Karpas-422 (cell line): Measurements from ENCODE around the gene VANGL2. TPM values are rescaled to one million over a fixed set of nuclear protein-coding genes. Genes with fewer than 3 reads are reported as not detected.

Source experiments
- DNase-seq: peaks from one replicate; pipeline ENCODE4 v3.0.0-alpha.2; 2015
- H2AFZ ChIP-seq: fragments of 200-600 bp; sonication (generic); 2 replicates; pipeline ENCODE4 v1.6.1; 2014; ENCODE audit warnings: antibody characterized with exemption, low read length, mixed read lengths
- H3K27ac ChIP-seq: fragments of 200-600 bp; sonication (generic); 2 replicates; pipeline ENCODE4 v1.5.1; 2014; ENCODE audit warnings: mild to moderate bottlenecking, low read length, moderate library complexity
- H3K27me3 ChIP-seq: fragments of 200-600 bp; sonication (generic); 2 replicates; pipeline ENCODE4 v1.6.1; 2014; ENCODE audit warnings: low read length, mixed read lengths
- H3K36me3 ChIP-seq: fragments of 200-600 bp; sonication (generic); 2 replicates; pipeline ENCODE4 v1.6.1; 2014; ENCODE audit warnings: low read length, mixed read lengths; ENCODE audit not compliant: insufficient read depth
- H3K4me1 ChIP-seq: fragments of 200-600 bp; sonication (generic); 2 replicates; pipeline ENCODE4 v1.6.1; 2014; ENCODE audit warnings: mild to moderate bottlenecking, low read length, mixed read lengths
- H3K4me2 ChIP-seq: fragments of 200-600 bp; sonication (generic); 2 replicates; pipeline ENCODE4 v1.6.1; 2014; ENCODE audit warnings: low read length, low read depth, mild to moderate bottlenecking; ENCODE audit not compliant: poor library complexity, severe bottlenecking
- H3K4me3 ChIP-seq: fragments of 200-600 bp; sonication (generic); 2 replicates; pipeline ENCODE4 v1.5.1; 2014; ENCODE audit warnings: mild to moderate bottlenecking, antibody characterized with exemption, low read length, mixed read lengths
- H3K79me2 ChIP-seq: fragments of 200-600 bp; sonication (generic); 2 replicates; pipeline ENCODE4 v1.6.1; 2014; ENCODE audit warnings: mild to moderate bottlenecking, low read length, mixed read lengths
- H3K9ac ChIP-seq: fragments of 200-600 bp; sonication (generic); 2 replicates; pipeline ENCODE4 v1.6.0; 2014; ENCODE audit warnings: low read length
- H3K9me2 ChIP-seq: fragments of 200-600 bp; sonication (generic), shearing (Covaris generic); replicated peaks from 2 replicates; pipeline ENCODE4 v1.6.0; 2014; ENCODE audit warnings: mild to moderate bottlenecking, low read length, moderate library complexity; ENCODE audit not compliant: insufficient read depth
- H3K9me3 ChIP-seq: fragments of 300-700, 200-600 bp; sonication (generic); 2 replicates; pipeline ENCODE4 v1.6.1; 2014; ENCODE audit warnings: low read length, mixed read lengths
- H4K20me1 ChIP-seq: fragments of 200-600 bp; sonication (generic); 2 replicates; pipeline ENCODE4 v1.6.1; 2014; ENCODE audit warnings: mild to moderate bottlenecking, antibody characterized with exemption, low read length, low read depth; ENCODE audit not compliant: insufficient read depth
- total RNA-seq: library from RNA; depleted of rRNA; stranded (reverse); fragments of >200 nt; shearing (Covaris generic); gene quantifications from 2 replicates; pipeline ENCODE4 v1.2.3, GENCODE V29; 2014; ENCODE audit warnings: low replicate concordance

VANGL2 gene
- total RNA-seq, 1 experiment from 2014 or later = not detected

- Histone ChIP-seq H4K20me1 (no peaks in the 10 kb centered on the region), H3K9me2 (no peaks in the 10 kb centered on the region), H2AFZ (no peak overlapping the region), H3K27me3 (no peaks in the 10 kb centered on the region), H3K4me2 (no peak overlapping the region), H3K4me3 (no peak overlapping the region), H3K36me3 (no peaks in the 10 kb centered on the region), H3K9ac (no peak overlapping the region), H3K4me1 (no peaks in the 10 kb centered on the region), H3K9me3 (no peaks in the 10 kb centered on the region), H3K79me2 (no peaks in the 10 kb centered on the region), H3K27ac (no peak overlapping the region)
- DNase-seq = no peak
Measured at GRCh38 chr1:160411271-160412027, 11.1 kb downstream of the VANGL2 start.

DNA sequence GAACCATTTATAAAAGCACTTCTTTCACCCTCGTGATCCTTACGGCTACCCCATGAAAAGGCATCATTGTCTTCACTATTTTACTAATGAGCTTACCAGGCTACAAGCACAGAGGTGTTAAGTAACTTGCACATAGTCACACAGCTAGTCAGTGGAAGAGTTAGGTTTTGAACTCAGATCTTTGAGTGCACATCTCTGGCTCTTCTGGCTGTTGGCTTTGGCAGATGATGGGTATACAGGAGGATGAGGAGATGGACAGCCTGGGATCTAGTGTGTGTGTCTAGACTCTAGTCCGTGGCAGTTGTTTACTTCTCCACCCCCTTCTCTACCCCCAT is 11.6 kb downstream of the VANGL2 start:
- H3K4me3 ChIP-seq = no peak overlapping the region
- no peak overlapping the region for H3K4me2 ChIP-seq
- H3K9ac ChIP-seq = no peak overlapping the region
- DNase-seq = no peak
- H3K27me3 ChIP-seq = no peaks in the 10 kb centered on the region
- no peaks in the 10 kb centered on the region for H3K9me2 ChIP-seq
- H3K27ac ChIP-seq = no peak overlapping the region
- no peaks in the 10 kb centered on the region for H3K4me1 ChIP-seq
- no peaks in the 10 kb centered on the region for H3K9me3 ChIP-seq
- no peaks in the 10 kb centered on the region for H3K79me2 ChIP-seq
- H3K36me3 ChIP-seq = no peaks in the 10 kb centered on the region
- H4K20me1 ChIP-seq = no peaks in the 10 kb centered on the region
- H2AFZ ChIP-seq = no peak overlapping the region

DNA sequence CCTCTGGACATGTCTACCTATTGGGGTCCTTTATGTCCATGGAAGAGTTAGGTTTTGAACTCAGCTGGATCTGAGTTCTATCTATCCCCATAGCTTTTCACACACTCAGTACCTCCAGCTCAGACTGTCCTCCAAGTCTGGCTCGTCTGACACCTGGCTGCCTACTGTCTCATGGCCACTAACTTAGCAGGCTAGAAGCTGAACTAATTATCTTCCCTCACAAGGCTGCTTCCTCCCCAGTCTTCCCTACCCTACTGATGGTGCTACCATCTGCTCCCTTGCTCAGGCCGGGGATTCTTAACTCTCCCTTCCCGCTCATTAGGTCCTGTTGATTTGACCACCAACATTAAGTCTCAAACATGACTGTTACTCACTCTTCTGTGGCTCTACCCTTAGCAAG is 13.4 kb downstream of the VANGL2 start:
- Histone ChIP-seq H4K20me1 (no peaks in the 10 kb centered on the region), H3K9me3 (no peaks in the 10 kb centered on the region), H3K36me3 (no peaks in the 10 kb centered on the region), H3K79me2 (no peaks in the 10 kb centered on the region), H3K4me3 (no peak overlapping the region), H3K4me2 (no peak overlapping the region), H3K27me3 (no peaks in the 10 kb centered on the region), H3K4me1 (no peaks in the 10 kb centered on the region), H2AFZ (no peak overlapping the region), H3K27ac (no peak overlapping the region), H3K9me2 (no peaks in the 10 kb centered on the region), H3K9ac (no peak overlapping the region)
- no peak for DNase-seq

- Histone ChIP-seq H3K9me2 (no peaks in the 10 kb centered on the region), H3K9me3 (no peaks in the 10 kb centered on the region), H3K36me3 (no peaks in the 10 kb centered on the region), H3K4me1 (no peaks in the 10 kb centered on the region), H3K4me3 (no peak overlapping the region), H2AFZ (no peak overlapping the region), H3K79me2 (no peaks in the 10 kb centered on the region), H3K4me2 (no peak overlapping the region), H4K20me1 (no peaks in the 10 kb centered on the region), H3K9ac (no peak overlapping the region), H3K27me3 (no peaks in the 10 kb centered on the region), H3K27ac (no peak overlapping the region)
- no peak for DNase-seq
Measured at GRCh38 chr1:160414881-160415280, 14.5 kb downstream of the VANGL2 start.

DNA sequence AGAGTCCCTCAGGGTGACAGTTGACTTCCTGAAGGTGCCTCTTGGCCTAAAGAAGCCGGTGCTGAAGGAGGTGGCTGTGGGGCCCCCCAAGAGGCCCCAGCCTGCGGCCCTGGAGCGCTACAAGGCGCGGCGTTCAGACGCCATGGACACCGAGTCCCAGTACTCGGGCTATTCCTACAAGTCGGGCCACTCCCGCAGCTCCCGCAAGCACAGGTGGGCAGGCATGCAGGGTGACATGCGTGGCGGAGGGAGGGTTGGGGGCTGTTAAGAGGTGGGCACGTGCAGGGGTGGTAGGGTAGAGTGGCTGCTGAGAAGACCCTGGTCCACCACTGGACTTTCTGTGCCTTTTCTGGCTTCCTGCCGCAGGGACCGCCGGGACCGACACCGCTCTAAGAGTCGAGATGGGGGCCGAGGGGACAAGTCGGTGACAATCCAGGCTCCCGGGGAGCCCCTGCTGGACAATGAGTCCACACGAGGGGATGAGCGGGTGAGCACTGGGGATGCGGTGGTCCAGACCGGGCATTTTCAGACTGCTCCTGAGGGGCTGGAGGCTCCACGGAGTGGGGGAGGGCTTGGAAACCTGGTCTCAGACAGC is 15.4 kb downstream of the VANGL2 start:
- H3K9ac ChIP-seq = no peak overlapping the region
- no peaks in the 10 kb centered on the region for H3K9me2 ChIP-seq
- no peaks in the 10 kb centered on the region for H4K20me1 ChIP-seq
- H3K36me3 ChIP-seq = no peaks in the 10 kb centered on the region
- H3K4me1 ChIP-seq = no peaks in the 10 kb centered on the region
- H3K27me3 ChIP-seq = no peaks in the 10 kb centered on the region
- H2AFZ ChIP-seq = no peak overlapping the region
- no peak overlapping the region for H3K4me3 ChIP-seq
- no peak overlapping the region for H3K4me2 ChIP-seq
- no peaks in the 10 kb centered on the region for H3K79me2 ChIP-seq
- H3K9me3 ChIP-seq = no peaks in the 10 kb centered on the region
- H3K27ac ChIP-seq = no peak overlapping the region
- no peak for DNase-seq

DNA sequence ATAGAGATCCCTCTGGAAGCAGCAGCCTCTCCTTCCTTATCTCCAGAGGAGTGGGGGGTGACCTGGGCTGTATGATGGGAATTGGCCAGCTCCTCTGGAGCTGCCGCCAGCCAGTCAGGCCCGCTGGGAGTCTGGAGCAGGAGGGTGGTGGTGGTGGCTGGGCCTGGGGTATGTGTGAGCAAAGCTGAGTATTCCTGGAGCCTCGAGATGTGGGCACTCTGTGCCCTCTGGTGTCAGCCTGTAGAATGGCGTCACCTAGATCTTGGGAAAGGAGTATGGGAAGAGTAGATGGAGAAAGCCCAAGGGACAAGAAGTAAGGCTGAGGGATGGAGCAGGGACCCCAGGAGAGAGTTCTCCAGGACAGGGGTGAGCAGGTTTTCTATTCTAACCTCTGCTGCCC is 16.0 kb downstream of the VANGL2 start:
- Histone ChIP-seq H3K4me1 (no peaks in the 10 kb centered on the region), H2AFZ (no peak overlapping the region), H3K27ac (no peak overlapping the region)

GRCh38 chr1:160418483-160418882 is 18.1 kb downstream of the VANGL2 start:
- Histone ChIP-seq H3K27me3 (no peaks in the 10 kb centered on the region), H3K9ac (no peak overlapping the region)

More for the DNA sequence above, 16.0 kb downstream of the VANGL2 start:
- Histone ChIP-seq H3K9me3 (no peaks in the 10 kb centered on the region), H3K4me3 (no peak overlapping the region), H3K27me3 (no peaks in the 10 kb centered on the region), H3K4me2 (no peak overlapping the region), H3K79me2 (no peaks in the 10 kb centered on the region), H3K9me2 (no peaks in the 10 kb centered on the region), H4K20me1 (no peaks in the 10 kb centered on the region), H3K36me3 (no peaks in the 10 kb centered on the region), H3K9ac (no peak overlapping the region)
- DNase-seq = no peak

GRCh38 chr1:160419150-160419837 is 18.9 kb downstream of the VANGL2 start:
- no peaks in the 10 kb centered on the region for H3K9me2 ChIP-seq
- no peaks in the 10 kb centered on the region for H3K9me3 ChIP-seq
- H3K9ac ChIP-seq = no peak overlapping the region
- H3K27ac ChIP-seq = no peak overlapping the region
- no peak overlapping the region for H3K4me3 ChIP-seq
- H3K4me1 ChIP-seq = no peaks in the 10 kb centered on the region
- H4K20me1 ChIP-seq = no peaks in the 10 kb centered on the region
- no peak overlapping the region for H3K4me2 ChIP-seq
- no peak overlapping the region for H2AFZ ChIP-seq
- no peaks in the 10 kb centered on the region for H3K27me3 ChIP-seq
- no peaks in the 10 kb centered on the region for H3K36me3 ChIP-seq
- no peaks in the 10 kb centered on the region for H3K79me2 ChIP-seq
- no peak for DNase-seq

More at GRCh38 chr1:160418483-160418882, 18.1 kb downstream of the VANGL2 start:
- no peak for DNase-seq
- Histone ChIP-seq H3K9me3 (no peaks in the 10 kb centered on the region), H3K27ac (no peak overlapping the region), H2AFZ (no peak overlapping the region), H3K4me3 (no peak overlapping the region), H3K79me2 (no peaks in the 10 kb centered on the region), H3K4me2 (no peak overlapping the region), H4K20me1 (no peaks in the 10 kb centered on the region), H3K36me3 (no peaks in the 10 kb centered on the region), H3K4me1 (no peaks in the 10 kb centered on the region), H3K9me2 (no peaks in the 10 kb centered on the region)
